A549 (cell line): Measurements from ENCODE around the gene DPM1.

ENCODE experiments used
- ATOH8 ChIP-seq: fragments of 250-450 bp; sonication (Bioruptor Pico); IDR thresholded peaks from 2 replicates; pipeline ENCODE4 v1.5.0; 2020; ENCODE audit warnings: low read depth, mild to moderate bottlenecking, moderate library complexity
- CHD4 ChIP-seq: fragments of 200-600 bp; sonication (generic); IDR thresholded peaks from 2 replicates; pipeline ENCODE4 v1.6.1; 2016; ENCODE audit warnings: antibody characterized with exemption, mild to moderate bottlenecking, borderline replicate concordance
- CTCF ChIP-seq: fragments of >200 bp; sonication (Bioruptor Twin); formaldehyde crosslinking; IDR thresholded peaks from 3 replicates; pipeline ENCODE4 v1.5.1; 2016
- EP300 ChIP-seq, 2 experiments: fragments of >200 bp; sonication (Bioruptor Twin); formaldehyde crosslinking; IDR thresholded peaks; 2 replicates in 1 of 2; 3 replicates in 1 of 2; pipeline ENCODE4 v1.6.1; 2016 to 2017
- POLR2A ChIP-seq: IDR thresholded peaks from 2 replicates; pipeline ENCODE4 v1.6.1; 2012; ENCODE audit warnings: mild to moderate bottlenecking, low read length

- TF ChIP-seq POLR2A (no peak), ATOH8 (CRISPR knock-in tag) (no peak), CTCF (no peak), EP300 (IDR thresholded peaks at IDR 0.05) (no peak), CHD4 (no peak)
Measured at GRCh38 chr20:50919567-50919966, 38.8 kb downstream of the DPM1 start.
